H9 (cell line): ENCODE measurements around the gene MARCKS. TPM values are rescaled to one million over a fixed set of nuclear protein-coding genes. Genes with fewer than 3 reads are reported as not detected.

Experiments
- DNase-seq: peaks from one replicate; pipeline ENCODE4 v3.0.0-alpha.2; 2017
- H2AFZ ChIP-seq: one replicate; pipeline ENCODE4 v1.6.1; 2013; ENCODE audit warnings: mild to moderate bottlenecking, low read length, control low read depth, moderate library complexity
- H2AK5ac ChIP-seq: 2 replicates; pipeline ENCODE4 v1.6.1; 2013; ENCODE audit warnings: low read length, control low read depth, mixed read lengths; ENCODE audit not compliant: insufficient read length
- H2BK120ac ChIP-seq: one replicate; pipeline ENCODE4 v1.6.1; 2013; ENCODE audit warnings: low read depth, mild to moderate bottlenecking, low read length, control low read depth, inconsistent platforms; ENCODE audit not compliant: poor library complexity, severe bottlenecking
- H2BK12ac ChIP-seq: 2 replicates; pipeline ENCODE4 v1.6.1; 2013; ENCODE audit warnings: low read length, control low read depth, mixed read lengths, low read depth; ENCODE audit not compliant: insufficient read length
- H2BK15ac ChIP-seq: 2 replicates; pipeline ENCODE4 v1.6.1; 2013; ENCODE audit warnings: low read depth, low read length, control low read depth
- H2BK20ac ChIP-seq: one replicate; pipeline ENCODE4 v1.6.1; 2013; ENCODE audit warnings: low read depth, mild to moderate bottlenecking, low read length, control low read depth, inconsistent platforms; ENCODE audit not compliant: poor library complexity, severe bottlenecking
- H2BK5ac ChIP-seq: 2 replicates; pipeline ENCODE4 v1.6.1; 2013; ENCODE audit warnings: low read length, control low read depth, mixed read lengths; ENCODE audit not compliant: insufficient read length
- H3K14ac ChIP-seq: 2 replicates; pipeline ENCODE4 v1.6.1; 2013; ENCODE audit warnings: low read length, control low read depth; ENCODE audit not compliant: insufficient read depth
- H3K18ac ChIP-seq: 2 replicates; pipeline ENCODE4 v1.6.1; 2013; ENCODE audit warnings: low read depth, mild to moderate bottlenecking, mixed read lengths, low read length, control low read depth; ENCODE audit not compliant: insufficient read length
- H3K23ac ChIP-seq: 2 replicates; pipeline ENCODE4 v1.6.1; 2013; ENCODE audit warnings: low read length, control low read depth, mixed read lengths, low read depth; ENCODE audit not compliant: insufficient read length
- H3K23me2 ChIP-seq: 2 replicates; pipeline ENCODE4 v1.6.1; 2013; ENCODE audit warnings: low read depth, mild to moderate bottlenecking, mixed read lengths, low read length, control low read depth; ENCODE audit not compliant: insufficient read length, poor library complexity, severe bottlenecking
- H3K27ac ChIP-seq: 2 replicates; pipeline ENCODE4 v1.5.1; 2013; ENCODE audit warnings: low read length, control low read depth, mixed read lengths, low read depth; ENCODE audit not compliant: insufficient read length
- H3K27me3 ChIP-seq: 2 replicates; pipeline ENCODE4 v1.6.1; 2013; ENCODE audit warnings: low read length, control low read depth, inconsistent platforms; ENCODE audit not compliant: insufficient read depth
- H3K4ac ChIP-seq: 2 replicates; pipeline ENCODE4 v1.6.1; 2013; ENCODE audit warnings: low read depth, mild to moderate bottlenecking, control low read depth, inconsistent platforms, low read length, moderate library complexity
- H3K4me1 ChIP-seq: 2 replicates; pipeline ENCODE4 v1.6.1; 2013; ENCODE audit warnings: low read length, control low read depth, inconsistent platforms; ENCODE audit not compliant: insufficient read depth
- H3K4me2 ChIP-seq: 2 replicates; pipeline ENCODE4 v1.6.1; 2013; ENCODE audit warnings: low read length, control low read depth, mixed read lengths; ENCODE audit not compliant: insufficient read length, insufficient read depth
- H3K56ac ChIP-seq: 2 replicates; pipeline ENCODE4 v1.6.1; 2013; ENCODE audit warnings: low read depth, mild to moderate bottlenecking, mixed read lengths, low read length, control low read depth; ENCODE audit not compliant: insufficient read length
- H3K79me1 ChIP-seq: 2 replicates; pipeline ENCODE4 v1.6.1; 2013; ENCODE audit warnings: low read depth, mild to moderate bottlenecking, moderate library complexity, low read length, control low read depth, inconsistent platforms; ENCODE audit not compliant: insufficient read depth, poor library complexity, severe bottlenecking
- H3K79me2 ChIP-seq: 2 replicates; pipeline ENCODE4 v1.6.1; 2013; ENCODE audit warnings: low read length, control low read depth, inconsistent platforms; ENCODE audit not compliant: insufficient read depth
- H3K9ac ChIP-seq: 2 replicates; pipeline ENCODE4 v1.6.1; 2013; ENCODE audit warnings: low read length, control low read depth, mixed read lengths; ENCODE audit not compliant: insufficient read length; ENCODE audit errors: extremely low read depth
- H3K9me3 ChIP-seq: one replicate; pipeline ENCODE4 v1.6.1; 2013; ENCODE audit warnings: low read depth, low read length, inconsistent platforms; ENCODE audit not compliant: control insufficient read depth
- H3T11ph ChIP-seq: one replicate; pipeline ENCODE4 v1.6.1; 2013; ENCODE audit warnings: mild to moderate bottlenecking, low read length, control low read depth, inconsistent platforms
- H4K20me1 ChIP-seq: one replicate; pipeline ENCODE4 v1.6.1; 2013; ENCODE audit not compliant: control insufficient read depth, insufficient read length, insufficient read depth
- H4K5ac ChIP-seq: 2 replicates; pipeline ENCODE4 v1.6.1; 2013; ENCODE audit warnings: low read depth, mild to moderate bottlenecking, mixed read lengths, low read length, control low read depth; ENCODE audit not compliant: insufficient read length
- H4K8ac ChIP-seq: replicated peaks from 2 replicates; pipeline ENCODE4 v1.6.1; 2013; ENCODE audit warnings: low read length, control low read depth, mixed read lengths, low read depth; ENCODE audit not compliant: insufficient read length
- H4K91ac ChIP-seq: 2 replicates; pipeline ENCODE4 v1.6.1; 2013; ENCODE audit warnings: low read depth, mild to moderate bottlenecking, moderate library complexity, mixed read lengths, low read length, control low read depth; ENCODE audit not compliant: insufficient read length
- H3K27ac Mint-ChIP-seq, 3 experiments: 2 replicates in 2 of 3; 3 replicates in 1 of 3; pipeline ENCODE4 v1.8.0; 2020 to 2021; ENCODE audit warnings: mixed read lengths in 3 of 3, mild to moderate bottlenecking in 1 of 3, moderate library complexity in 1 of 3
- H3K27me3 Mint-ChIP-seq: 2 replicates; pipeline ENCODE4 v1.8.0; 2021; ENCODE audit warnings: low read depth, mild to moderate bottlenecking, moderate library complexity, mixed read lengths
- H3K36me3 Mint-ChIP-seq, 3 experiments: 2 replicates in 2 of 3; 3 replicates in 1 of 3; pipeline ENCODE4 v1.8.0; 2020 to 2021; ENCODE audit warnings: low read depth in 3 of 3, mixed read lengths in 3 of 3; ENCODE audit not compliant: insufficient read depth in 1 of 3
- H3K4me1 Mint-ChIP-seq, 2 experiments: 2 replicates each; pipeline ENCODE4 v1.8.0; 2020; ENCODE audit warnings: mixed read lengths in 2 of 2
- H3K4me3 Mint-ChIP-seq, 2 experiments: 2 replicates in 1 of 2; 3 replicates in 1 of 2; pipeline ENCODE4 v1.8.0; 2020 to 2021; ENCODE audit warnings: mild to moderate bottlenecking in 2 of 2, mixed read lengths in 2 of 2, moderate library complexity in 1 of 2
- H3K9me3 Mint-ChIP-seq, 2 experiments: 2 replicates in 1 of 2; 3 replicates in 1 of 2; pipeline ENCODE4 v1.8.0; 2020; ENCODE audit warnings: mild to moderate bottlenecking in 2 of 2, mixed read lengths in 2 of 2, moderate library complexity in 1 of 2
- CTCF ChIP-seq: fragments of 200-600 bp; sonication (generic); conservative IDR thresholded peaks from 3 replicates; pipeline ENCODE4 v1.8.0; 2021; ENCODE audit warnings: antibody characterized with exemption, mild to moderate bottlenecking
- total RNA-seq: library from RNA; stranded (reverse); gene quantifications from 2 replicates; pipeline ENCODE4 v1.2.1, GENCODE V29; 2021

MARCKS gene
- total RNA-seq, 1 experiment from 2014 or later: 164 TPM

GRCh38 chr6:113893451-113893850 is 36.3 kb downstream of the MARCKS start:
- no peak overlapping the region for H3K4me2 ChIP-seq
- no peaks in the 10 kb centered on the region for H3K79me1 ChIP-seq
- no peak overlapping the region for H3K23ac ChIP-seq
- no peak overlapping the region for H3K4ac ChIP-seq
- H3K79me2 ChIP-seq: no peaks in the 10 kb centered on the region
- H4K8ac ChIP-seq: no peak overlapping the region
- no peak overlapping the region for H2BK120ac ChIP-seq
- H2BK15ac ChIP-seq: no peak overlapping the region
- no peaks in the 10 kb centered on the region for H4K20me1 ChIP-seq
- no peak overlapping the region for H2AK5ac ChIP-seq
- H2BK12ac ChIP-seq: no peak overlapping the region
- H3K27ac Mint-ChIP-seq: no peak overlapping the region
- H3K27me3 Mint-ChIP-seq: no peaks in the 10 kb centered on the region
- no peak overlapping the region for H3K14ac ChIP-seq
- no peak for TF ChIP-seq CTCF
- H2AFZ ChIP-seq: no peak overlapping the region
- H3K9ac ChIP-seq: no peak overlapping the region
- DNase-seq: no peak
- no peaks in the 10 kb centered on the region for H3K9me3 ChIP-seq
- no peak overlapping the region for H3K4me3 Mint-ChIP-seq
- no peak overlapping the region for H4K91ac ChIP-seq
- no peak overlapping the region for H3T11ph ChIP-seq
- H3K4me1 Mint-ChIP-seq: peaks cover 12 to 14% of the 10 kb centered on the region in 2 experiments
- H2BK5ac ChIP-seq: no peak overlapping the region
- peaks cover 0 to 4% (median 0%) of the 10 kb centered on the region in 3 experiments; a peak in 2 of 7 replicates for H3K36me3 Mint-ChIP-seq
- H3K27ac ChIP-seq: no peak overlapping the region
- H3K9me3 Mint-ChIP-seq: peaks cover 9 to 22% of the 10 kb centered on the region in 2 experiments
- no peak overlapping the region for H3K56ac ChIP-seq
- no peaks in the 10 kb centered on the region for H3K27me3 ChIP-seq
- H3K4me1 ChIP-seq: no peaks in the 10 kb centered on the region
- no peak overlapping the region for H3K18ac ChIP-seq
- no peak overlapping the region for H4K5ac ChIP-seq
- H3K23me2 ChIP-seq: no peaks in the 10 kb centered on the region
- no peak overlapping the region for H2BK20ac ChIP-seq
